Neural cell (in vitro differentiated cells): Measurements from ENCODE around the gene GPR35.

Experiments
- CTCF ChIP-seq: fragments of 450-650 bp; IDR thresholded peaks from 2 replicates; pipeline ENCODE4 v1.5.1; 2014; ENCODE audit warnings: antibody characterized with exemption, mild to moderate bottlenecking, moderate library complexity; ENCODE audit not compliant: poor library complexity, severe bottlenecking
- EP300 ChIP-seq: fragments of 450-650 bp; conservative IDR thresholded peaks from 2 replicates; pipeline ENCODE4 v1.6.1; 2014; ENCODE audit warnings: antibody characterized with exemption, mild to moderate bottlenecking, moderate library complexity; ENCODE audit not compliant: poor library complexity, severe bottlenecking
- EZH2 ChIP-seq: fragments of 200-600, 300-800 bp; shearing (Covaris generic), sonication (generic); IDR thresholded peaks from 2 replicates; pipeline ENCODE4 v1.6.1; 2014; ENCODE audit warnings: antibody characterized with exemption, low read length, borderline replicate concordance, mild to moderate bottlenecking; ENCODE audit not compliant: insufficient read depth, poor library complexity, severe bottlenecking
- POLR2AphosphoS5 ChIP-seq: IDR thresholded peaks from 2 replicates; pipeline ENCODE4 v1.6.1; 2012
- RAD21 ChIP-seq: fragments of 450-650 bp; conservative IDR thresholded peaks from 2 replicates; pipeline ENCODE4 v1.6.1; 2014; ENCODE audit warnings: antibody characterized with exemption, mild to moderate bottlenecking, moderate library complexity
- REST ChIP-seq: IDR thresholded peaks from 2 replicates; pipeline ENCODE4 v1.6.1; 2012; ENCODE audit warnings: borderline replicate concordance
- SMC3 ChIP-seq: fragments of 450-650 bp; conservative IDR thresholded peaks from 2 replicates; pipeline ENCODE4 v1.6.1; 2014; ENCODE audit warnings: antibody characterized with exemption, mild to moderate bottlenecking, moderate library complexity; ENCODE audit not compliant: poor library complexity
- TAF1 ChIP-seq: IDR thresholded peaks from 2 replicates; pipeline ENCODE4 v1.6.1; 2012; ENCODE audit warnings: low read depth

GRCh38 chr2:240577281-240578109 is 47.8 kb upstream of the GPR35 start:
- TF ChIP-seq CTCF: no peak
- TF ChIP-seq REST: no peak
- TF ChIP-seq TAF1: no peak
- TF ChIP-seq EZH2: no peak
- no peak for TF ChIP-seq SMC3
- no peak for TF ChIP-seq POLR2AphosphoS5
- TF ChIP-seq EP300: no peak
- TF ChIP-seq RAD21: no peak
